ENCODE measurements around the gene LCOR. TPM values are rescaled to one million over a fixed set of nuclear protein-coding genes. Genes with fewer than 3 reads are reported as not detected.

The LCOR gene
- total RNA-seq, 2 experiments from 2014 or later: 15.0 to 18.2 TPM

DNA sequence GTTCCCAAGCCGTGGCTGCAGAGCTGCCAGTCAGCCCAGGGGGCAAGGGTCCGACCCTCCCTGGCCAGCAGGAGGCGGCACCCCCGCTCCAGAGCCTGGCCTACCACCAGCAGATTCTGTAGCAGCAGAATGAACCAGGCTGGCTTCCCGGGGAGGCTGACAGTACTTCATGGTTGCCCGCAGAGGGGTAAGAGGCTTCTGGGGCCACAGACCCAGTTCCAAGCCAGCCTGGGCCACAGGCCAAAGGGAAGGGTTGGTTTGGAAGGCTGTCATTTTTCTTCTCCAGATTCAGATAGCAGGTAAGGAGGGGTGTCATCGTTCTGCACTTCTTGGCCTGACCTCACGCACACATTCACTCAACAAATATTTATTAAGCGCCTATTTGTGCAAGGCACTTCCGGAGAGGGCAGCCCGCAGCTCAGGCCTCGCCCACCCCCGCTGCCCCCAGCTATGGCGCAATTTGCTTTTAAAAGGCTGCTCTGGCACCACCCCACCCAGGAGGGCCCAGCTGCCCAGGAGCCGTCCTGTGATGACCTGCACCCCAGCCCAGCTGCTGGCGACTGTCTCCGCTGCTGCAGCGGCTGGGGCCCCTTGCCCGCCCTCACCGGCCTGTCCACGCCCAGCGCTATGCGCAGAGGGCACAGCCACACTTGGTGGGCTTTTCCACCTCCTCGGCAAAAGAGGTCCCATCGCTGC is 168.5 kb downstream of the LCOR start:
- Mint-ChIP-seq H3K27me3 (peaks cover 2% of the 10 kb centered on the region), H3K9me3 (peaks cover 2% of the 10 kb centered on the region), H3K4me3 (no peak overlapping the region), H3K27ac (no peak overlapping the region), H3K36me3 (no peaks in the 10 kb centered on the region), H3K4me1 (ENCODE audit: low read depth) (no peaks in the 10 kb centered on the region)
- ChIA-PET POLR2A (no interaction called here), CTCF (interaction anchor here (1.0 kb wide), 1 partner anchor 25 kb away, joined by 3 read pairs; no protein-coding TSS in a partner anchor)
- intact Hi-C loops (cut with micrococcal nuclease): no loop called here
- no peak for DNase-seq

GRCh38 chr10:97001183-97001991 is 169.3 kb downstream of the LCOR start:
- DNase-seq: no peak
- intact Hi-C loops (cut with micrococcal nuclease): no loop called here
- Mint-ChIP-seq H3K36me3 (no peaks in the 10 kb centered on the region), H3K27ac (no peak overlapping the region), H3K27me3 (peaks cover 2% of the 10 kb centered on the region), H3K9me3 (peaks cover 8% of the 10 kb centered on the region), H3K4me3 (no peak overlapping the region), H3K4me1 (ENCODE audit: low read depth) (no peaks in the 10 kb centered on the region)
- ChIA-PET POLR2A (no interaction called here), CTCF (interaction anchor here (1.0 kb wide), 1 partner anchor 24 kb away, joined by 3 read pairs; no protein-coding TSS in a partner anchor)

DNA sequence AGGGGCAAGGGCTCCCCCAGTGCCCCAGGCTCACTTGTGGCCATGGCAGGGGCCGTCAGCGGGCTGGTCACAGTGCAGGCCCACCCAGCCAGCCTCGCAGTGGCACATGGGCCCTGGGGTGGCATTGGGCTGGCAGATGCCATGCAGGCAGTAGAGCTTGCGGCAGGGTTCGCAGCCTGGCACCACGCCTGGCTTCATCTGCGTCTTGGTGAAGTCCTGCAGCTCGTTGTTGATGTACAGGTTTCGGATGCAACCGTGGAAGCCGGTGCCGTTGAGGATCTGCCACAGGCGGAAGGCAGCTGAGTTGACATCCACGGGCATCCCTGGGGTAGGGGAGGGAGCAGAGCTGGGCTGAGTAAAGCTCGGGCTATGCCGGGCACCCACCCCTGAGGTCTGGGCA is 170.6 kb downstream of the LCOR start:
- CTCF ChIA-PET: interaction anchor here (0.6 to 1.3 kb wide), 2 partner anchors 23 to 34 kb away, joined by 3 read pairs; no protein-coding TSS in a partner anchor
- no peak for DNase-seq
- H3K36me3 Mint-ChIP-seq: peaks cover 9% of the 10 kb centered on the region
- H3K27ac Mint-ChIP-seq: no peak overlapping the region
- H3K4me1 Mint-ChIP-seq (ENCODE audit: low read depth): no peaks in the 10 kb centered on the region
- H3K27me3 Mint-ChIP-seq: peaks cover 2% of the 10 kb centered on the region
- H3K9me3 Mint-ChIP-seq: peaks cover 21% of the 10 kb centered on the region
- POLR2A ChIA-PET: no interaction called here
- intact Hi-C loops (cut with micrococcal nuclease): no loop called here
- H3K4me3 Mint-ChIP-seq: no peak overlapping the region

DNA sequence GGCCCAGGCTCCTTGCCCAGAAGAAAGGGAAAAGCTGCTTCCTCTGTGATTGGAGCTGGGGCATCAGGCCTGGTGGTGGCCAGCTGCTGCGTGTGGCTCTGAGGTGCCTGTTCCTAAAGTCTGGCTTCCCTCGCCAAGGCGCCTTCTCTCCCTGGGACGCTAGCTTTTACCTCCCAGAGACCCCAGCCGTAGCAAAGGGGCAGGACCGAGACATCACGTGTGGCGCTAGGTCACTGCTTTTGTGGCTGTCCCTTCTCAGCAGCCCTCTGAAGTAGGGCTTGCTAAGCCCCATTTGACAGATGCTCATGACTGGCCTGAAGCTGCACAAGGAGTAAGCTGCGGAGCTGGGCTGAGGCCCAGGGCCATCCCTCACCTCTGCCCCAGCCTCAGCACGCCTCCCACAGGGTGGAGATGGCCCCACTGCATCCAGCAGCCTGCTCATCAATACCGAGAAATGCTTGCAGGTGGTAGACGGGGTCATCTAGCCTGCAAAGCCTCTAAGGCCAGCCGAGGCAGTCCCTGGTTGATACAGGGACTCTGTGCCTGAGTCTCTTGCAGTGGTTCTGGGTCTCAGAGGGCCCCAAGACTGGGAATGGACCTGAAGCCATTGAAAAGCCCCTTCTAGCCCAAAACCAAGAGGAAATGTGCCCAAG is 171.2 kb downstream of the LCOR start:
- Mint-ChIP-seq H3K9me3 (peaks cover 24% of the 10 kb centered on the region), H3K27me3 (peaks cover 2% of the 10 kb centered on the region), H3K4me3 (no peak overlapping the region), H3K27ac (no peak overlapping the region), H3K36me3 (peaks cover 12% of the 10 kb centered on the region), H3K4me1 (ENCODE audit: low read depth) (no peaks in the 10 kb centered on the region)
- intact Hi-C loops (cut with micrococcal nuclease): no loop called here
- ChIA-PET CTCF (interaction anchor here (1.3 kb wide), 1 partner anchor 22 kb away, joined by 3 read pairs; no protein-coding TSS in a partner anchor), POLR2A (no interaction called here)
- no peak for DNase-seq

DNA sequence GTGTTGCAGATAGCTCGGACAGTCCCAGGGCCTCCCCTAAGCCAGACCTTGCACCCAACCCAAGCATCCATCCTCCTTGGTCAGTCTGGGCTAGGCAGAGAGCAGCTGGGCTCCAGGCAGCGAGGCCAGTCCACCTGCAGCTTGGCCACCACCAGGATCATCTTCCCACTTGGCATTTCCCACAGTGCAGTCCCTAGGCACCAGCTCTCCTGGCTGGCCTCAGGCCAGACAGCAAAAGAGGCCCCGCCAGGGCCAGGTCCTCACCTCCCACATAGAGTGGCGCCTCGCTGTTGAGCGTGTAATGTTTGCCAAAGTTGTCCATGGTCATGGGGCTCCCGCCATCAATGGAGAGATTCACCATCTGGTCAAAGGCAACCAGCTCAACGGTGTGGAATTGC is 171.7 kb downstream of the LCOR start:
- peaks cover 12% of the 10 kb centered on the region for H3K36me3 Mint-ChIP-seq
- POLR2A ChIA-PET: no interaction called here
- DNase-seq: no peak
- H3K27me3 Mint-ChIP-seq: peaks cover 2% of the 10 kb centered on the region
- no peaks in the 10 kb centered on the region for H3K4me1 Mint-ChIP-seq (ENCODE audit: low read depth)
- intact Hi-C loops (cut with micrococcal nuclease): no loop called here
- peaks cover 24% of the 10 kb centered on the region for H3K9me3 Mint-ChIP-seq
- H3K4me3 Mint-ChIP-seq: no peak overlapping the region
- no peak overlapping the region for H3K27ac Mint-ChIP-seq
- CTCF ChIA-PET: interaction anchor here (2.4 kb wide), 1 partner anchor 22 kb away, joined by 9 read pairs; no protein-coding TSS in a partner anchor

DNA sequence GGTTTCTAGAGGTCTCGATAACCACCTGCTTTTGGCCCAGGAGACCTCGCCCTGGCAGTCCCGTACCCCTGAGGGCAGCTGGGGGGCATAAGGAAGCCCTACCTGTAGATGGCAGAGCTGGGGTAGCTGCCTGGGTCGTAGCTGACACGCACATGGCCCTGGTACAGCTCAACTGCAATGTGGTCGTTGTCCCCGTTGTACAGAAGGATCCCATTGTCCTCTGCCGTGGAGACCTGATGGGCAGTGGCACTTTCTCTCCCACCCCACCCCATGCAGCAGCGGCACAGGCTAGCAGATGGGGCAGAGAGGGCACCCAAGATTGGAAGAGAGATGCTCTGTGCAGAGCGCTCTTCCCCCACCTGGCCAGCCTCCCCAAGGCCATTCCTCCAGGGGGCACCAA is 172.5 kb downstream of the LCOR start:
- H3K9me3 Mint-ChIP-seq: peaks cover 24% of the 10 kb centered on the region
- no peak overlapping the region for H3K4me3 Mint-ChIP-seq
- ChIA-PET CTCF (interaction anchor here (0.5 to 2.4 kb wide), 3 partner anchors 21 to 274 kb away, joined by 3 to 9 read pairs (median 4); no protein-coding TSS in a partner anchor), POLR2A (no interaction called here)
- H3K4me1 Mint-ChIP-seq (ENCODE audit: low read depth): no peaks in the 10 kb centered on the region
- no peak overlapping the region for H3K27ac Mint-ChIP-seq
- peaks cover 2% of the 10 kb centered on the region for H3K27me3 Mint-ChIP-seq
- DNase-seq: no peak
- peaks cover 12% of the 10 kb centered on the region for H3K36me3 Mint-ChIP-seq
- intact Hi-C loops (cut with micrococcal nuclease): no loop called here

DNA sequence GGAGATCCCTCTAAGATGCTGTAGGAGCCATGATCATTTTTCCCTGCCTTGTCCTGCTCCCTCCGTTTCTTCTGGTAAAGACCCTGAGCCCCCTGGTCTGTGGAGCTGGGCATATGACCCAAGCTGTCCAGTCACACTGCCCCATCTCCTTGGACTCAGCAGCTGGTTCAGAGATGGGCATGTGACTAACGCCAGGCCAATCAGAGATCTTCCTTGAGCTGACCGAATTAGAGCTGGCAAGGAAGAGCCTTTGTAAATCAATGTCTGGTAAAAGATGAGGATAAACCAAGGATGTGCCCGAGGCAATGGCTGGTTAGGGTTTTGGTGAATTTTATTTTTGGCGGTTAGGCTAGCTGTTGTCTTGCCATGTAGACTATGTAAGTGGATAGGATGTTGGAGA is 173.3 kb downstream of the LCOR start:
- Mint-ChIP-seq H3K36me3 (peaks cover 12% of the 10 kb centered on the region), H3K9me3 (peaks cover 24% of the 10 kb centered on the region), H3K4me3 (no peak overlapping the region)

DNA sequence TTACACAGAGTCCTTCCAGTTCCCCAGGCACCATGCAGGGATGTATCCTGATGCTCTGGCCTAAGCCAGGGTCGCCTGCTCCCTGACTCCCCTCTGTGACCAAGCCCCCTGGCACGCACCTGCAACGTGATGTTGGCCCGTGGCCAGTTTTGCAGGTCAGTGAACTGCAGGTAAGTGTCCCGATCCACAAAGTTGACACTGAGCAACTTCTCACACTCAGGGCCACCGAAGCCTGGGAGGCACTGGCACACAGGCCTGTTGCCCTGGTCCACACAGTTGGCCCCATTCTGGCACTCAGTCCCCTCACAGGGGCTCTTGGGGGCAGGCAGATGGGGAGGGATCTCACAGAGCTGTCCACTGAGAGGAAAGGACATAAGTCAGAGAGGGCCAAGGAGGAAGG is 174.3 kb downstream of the LCOR start:
- H3K27ac Mint-ChIP-seq: no peak overlapping the region
- peaks cover 24% of the 10 kb centered on the region for H3K9me3 Mint-ChIP-seq
- CTCF ChIA-PET: no interaction called here
- no peaks in the 10 kb centered on the region for H3K4me1 Mint-ChIP-seq (ENCODE audit: low read depth)
- POLR2A ChIA-PET: no interaction called here
- H3K36me3 Mint-ChIP-seq: peaks cover 12% of the 10 kb centered on the region
- peaks cover 2% of the 10 kb centered on the region for H3K27me3 Mint-ChIP-seq
- DNase-seq: no peak
- intact Hi-C loops (cut with micrococcal nuclease): no loop called here
- H3K4me3 Mint-ChIP-seq: no peak overlapping the region

More for the DNA sequence above, 173.3 kb downstream of the LCOR start:
- Mint-ChIP-seq H3K27me3 (peaks cover 2% of the 10 kb centered on the region), H3K4me1 (ENCODE audit: low read depth) (no peaks in the 10 kb centered on the region), H3K27ac (no peak overlapping the region)
- intact Hi-C loops (cut with micrococcal nuclease): no loop called here
- DNase-seq: no peak
- ChIA-PET POLR2A (no interaction called here), CTCF (interaction anchor here (0.6 to 2.4 kb wide), 3 partner anchors 20 to 364 kb away, joined by 3 to 9 read pairs (median 3); no protein-coding TSS in a partner anchor)

DNA sequence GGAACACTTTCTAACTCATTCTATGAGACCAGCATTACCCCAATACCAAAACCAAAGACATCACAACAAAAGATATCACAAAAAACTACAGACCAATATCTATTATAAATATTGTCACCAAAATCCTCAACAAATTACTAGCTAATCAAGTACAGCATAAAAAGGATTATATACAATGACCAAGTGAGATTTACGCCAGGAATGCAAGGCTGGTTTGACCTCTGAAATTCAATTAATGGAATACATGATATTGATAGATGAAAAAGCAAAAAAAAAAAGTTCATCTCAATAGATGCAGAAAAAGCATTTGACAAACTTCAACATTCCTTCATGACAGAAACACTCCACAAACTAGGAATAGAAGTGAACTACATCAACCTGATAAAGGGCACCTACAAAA is 175.3 kb downstream of the LCOR start:
- peaks cover 12% of the 10 kb centered on the region for H3K36me3 Mint-ChIP-seq
- H3K27me3 Mint-ChIP-seq: peaks cover 2% of the 10 kb centered on the region
- no peak overlapping the region for H3K4me3 Mint-ChIP-seq
- no peak overlapping the region for H3K27ac Mint-ChIP-seq
- H3K4me1 Mint-ChIP-seq (ENCODE audit: low read depth): no peaks in the 10 kb centered on the region
- POLR2A ChIA-PET: no interaction called here
- CTCF ChIA-PET: no interaction called here
- H3K9me3 Mint-ChIP-seq: peaks cover 24% of the 10 kb centered on the region
- DNase-seq: no peak
- intact Hi-C loops (cut with micrococcal nuclease): no loop called here

- H3K27me3 Mint-ChIP-seq: no peaks in the 10 kb centered on the region
- no peaks in the 10 kb centered on the region for H3K4me1 Mint-ChIP-seq (ENCODE audit: low read depth)
- no peak overlapping the region for H3K27ac Mint-ChIP-seq
- H3K36me3 Mint-ChIP-seq: peaks cover 12% of the 10 kb centered on the region
- CTCF ChIA-PET: interaction anchor here (0.6 to 1.8 kb wide), 2 partner anchors 15 to 97 kb away, joined by 5 to 9 read pairs; no protein-coding TSS in a partner anchor
- H3K4me3 Mint-ChIP-seq: no peak overlapping the region
- H3K9me3 Mint-ChIP-seq: peaks cover 21% of the 10 kb centered on the region
- intact Hi-C loops (cut with micrococcal nuclease): no loop called here
- POLR2A ChIA-PET: no interaction called here
- DNase-seq: no peak
Measured at GRCh38 chr10:97010695-97011206, 178.7 kb downstream of the LCOR start.

DNA sequence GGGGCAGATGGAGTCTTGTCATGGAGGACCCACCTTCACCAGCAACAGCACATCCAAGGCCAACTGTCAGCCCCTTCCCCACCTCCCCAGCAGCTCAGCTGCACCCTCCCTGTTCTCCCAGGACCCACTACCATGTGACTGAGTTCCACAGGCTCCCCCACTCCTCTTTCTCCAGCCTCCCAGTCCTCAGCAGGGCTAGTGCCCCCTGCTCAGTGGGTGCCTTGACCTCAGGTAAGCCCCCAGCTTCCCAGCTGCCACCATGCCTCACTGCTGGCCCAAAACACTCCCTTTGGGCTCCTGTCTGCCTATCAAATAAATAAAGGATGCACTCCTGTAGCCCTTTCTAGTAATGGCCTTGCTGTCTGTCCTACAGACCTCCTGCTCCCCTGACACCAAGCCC is 179.3 kb downstream of the LCOR start:
- Mint-ChIP-seq H3K27me3 (no peaks in the 10 kb centered on the region), H3K4me3 (no peak overlapping the region), H3K27ac (no peak overlapping the region), H3K36me3 (peaks cover 12% of the 10 kb centered on the region), H3K9me3 (peaks cover 16% of the 10 kb centered on the region), H3K4me1 (ENCODE audit: low read depth) (no peaks in the 10 kb centered on the region)
- intact Hi-C loops (cut with micrococcal nuclease): no loop called here
- ChIA-PET POLR2A (no interaction called here), CTCF (interaction anchor here (1.8 kb wide), 1 partner anchor 14 kb away, joined by 9 read pairs; no protein-coding TSS in a partner anchor)
- DNase-seq: no peak

DNA sequence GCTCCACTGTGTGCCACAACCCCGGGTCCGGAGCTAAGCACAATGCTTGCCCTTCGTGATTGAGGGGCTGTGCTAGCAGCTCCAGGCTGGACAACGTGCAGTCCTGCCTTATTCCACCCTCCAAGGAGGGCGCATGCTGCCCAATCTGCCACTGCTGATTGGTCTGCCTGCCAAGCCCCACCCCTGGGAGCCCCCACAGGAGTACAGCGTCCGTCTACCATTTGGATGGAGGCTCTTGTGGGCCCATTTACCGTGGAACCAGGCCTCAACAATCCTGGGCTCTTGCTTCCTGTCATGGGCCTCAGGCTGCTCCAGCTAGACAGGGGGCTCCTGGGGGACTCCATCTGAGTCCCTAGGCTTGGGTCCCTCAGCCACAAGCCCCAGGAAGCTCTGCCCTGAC is 180.4 kb downstream of the LCOR start:
- Mint-ChIP-seq H3K9me3 (peaks cover 5% of the 10 kb centered on the region), H3K27me3 (no peaks in the 10 kb centered on the region), H3K27ac (no peak overlapping the region), H3K4me1 (ENCODE audit: low read depth) (peaks cover 10% of the 10 kb centered on the region), H3K36me3 (peaks cover 4% of the 10 kb centered on the region), H3K4me3 (no peak overlapping the region)
- ChIA-PET CTCF (interaction anchor here (1.7 kb wide), 1 partner anchor 13 kb away, joined by 12 read pairs; no protein-coding TSS in a partner anchor), POLR2A (no interaction called here)
- DNase-seq: no peak
- intact Hi-C loops (cut with micrococcal nuclease): no loop called here
